Vagina (tissue), 2 donors: ENCODE measurements around the gene ORAI2.
"Not testable (repeated sequence)": the region's sequence is repeated elsewhere in the genome, so short reads cannot be mapped to it uniquely, and the experiment has no call there.

Experiments used
- POLR2A ChIP-seq, 2 donors: fragments of 450-650 bp; IDR thresholded peaks; one replicate each; pipeline ENCODE4 v1.6.1; 2017; ENCODE audit warnings: antibody characterized with exemption in 2 of 2, mild to moderate bottlenecking in 2 of 2, moderate library complexity in 2 of 2
- POLR2AphosphoS5 ChIP-seq, 2 donors: sonication (generic); formaldehyde crosslinking; IDR thresholded peaks; one replicate each; pipeline ENCODE4 v1.9.0; 2017; ENCODE audit warnings: antibody characterized with exemption in 2 of 2, mild to moderate bottlenecking in 2 of 2, low read depth in 1 of 2; ENCODE audit not compliant: insufficient read depth in 1 of 2
- TF ChIP-seq, protein P1 (sequence below), 3 experiments: fragments of 450-650 bp in 2 of 3; fragments of 200-600 bp in 1 of 3; sonication (generic) in 1 of 3; IDR thresholded peaks; one replicate each; pipeline ENCODE4 v1.5.1; 2017 to 2019; ENCODE audit warnings: antibody characterized with exemption in 3 of 3, mild to moderate bottlenecking in 2 of 3, moderate library complexity in 2 of 3

GRCh38 chr7:102494026-102494425 lies 60.7 kb downstream of the ORAI2 start:
- TF ChIP-seq, protein P1, sequence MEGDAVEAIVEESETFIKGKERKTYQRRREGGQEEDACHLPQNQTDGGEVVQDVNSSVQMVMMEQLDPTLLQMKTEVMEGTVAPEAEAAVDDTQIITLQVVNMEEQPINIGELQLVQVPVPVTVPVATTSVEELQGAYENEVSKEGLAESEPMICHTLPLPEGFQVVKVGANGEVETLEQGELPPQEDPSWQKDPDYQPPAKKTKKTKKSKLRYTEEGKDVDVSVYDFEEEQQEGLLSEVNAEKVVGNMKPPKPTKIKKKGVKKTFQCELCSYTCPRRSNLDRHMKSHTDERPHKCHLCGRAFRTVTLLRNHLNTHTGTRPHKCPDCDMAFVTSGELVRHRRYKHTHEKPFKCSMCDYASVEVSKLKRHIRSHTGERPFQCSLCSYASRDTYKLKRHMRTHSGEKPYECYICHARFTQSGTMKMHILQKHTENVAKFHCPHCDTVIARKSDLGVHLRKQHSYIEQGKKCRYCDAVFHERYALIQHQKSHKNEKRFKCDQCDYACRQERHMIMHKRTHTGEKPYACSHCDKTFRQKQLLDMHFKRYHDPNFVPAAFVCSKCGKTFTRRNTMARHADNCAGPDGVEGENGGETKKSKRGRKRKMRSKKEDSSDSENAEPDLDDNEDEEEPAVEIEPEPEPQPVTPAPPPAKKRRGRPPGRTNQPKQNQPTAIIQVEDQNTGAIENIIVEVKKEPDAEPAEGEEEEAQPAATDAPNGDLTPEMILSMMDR (IDR thresholded peaks at IDR 0.05) = not testable (repeated sequence)
- not testable (repeated sequence) for TF ChIP-seq POLR2A (IDR thresholded peaks at IDR 0.05); POLR2AphosphoS5 (IDR thresholded peaks at IDR 0.05; ENCODE audit: insufficient read depth in 1 of 2, low read depth in 1 of 2)
